CD4-positive, alpha-beta T cell (primary cell): Measurements from ENCODE around the gene CEP135. TPM values are rescaled to one million over a fixed set of nuclear protein-coding genes. Genes with fewer than 3 reads are reported as not detected.

ENCODE experiments used
- ATAC-seq: fragments of 200-7000 bp; cut with Tn5 transposase; one replicate; pipeline ENCODE4 v1.10.0; 2022; ENCODE audit warnings: mild to moderate bottlenecking; ENCODE audit not compliant: poor library complexity
- CTCF ChIA-PET: fragments of 350-600 bp; sonication (Branson Sonifier 250); formaldehyde crosslinking; loops from one replicate; lab custom pipeline; 2021; ENCODE audit warnings: antibody characterized with exemption, inconsistent platforms; lab: Charles Lee
- POLR2A ChIA-PET: fragments of 350-600 bp; sonication (Branson Sonifier 250); formaldehyde crosslinking; loops from one replicate; lab custom pipeline; 2021; ENCODE audit warnings: antibody characterized with exemption, inconsistent platforms; lab: Charles Lee
- DNase-seq, 14 experiments: peaks; one replicate each; pipeline ENCODE4 v3.0.0-alpha.2; 2013 to 2020; ENCODE audit warnings: mixed read lengths in 2 of 14
- H3K27ac ChIP-seq, 2 donors: one replicate each; pipeline versions ENCODE4 v1.5.1 to v1.7.0; 2013; ENCODE audit warnings: low read length in 2 of 2, low read depth in 1 of 2, mild to moderate bottlenecking in 1 of 2
- H3K27me3 ChIP-seq, 2 experiments: 1 replicate in 1 of 2; 2 replicates in 1 of 2; pipeline versions ENCODE4 v1.6.1 to v1.7.0; 2013; ENCODE audit warnings: low read length in 2 of 2, control low read depth in 1 of 2, mild to moderate bottlenecking in 1 of 2, moderate library complexity in 1 of 2; ENCODE audit not compliant: insufficient read depth in 2 of 2, control insufficient read depth in 1 of 2
- H3K36me3 ChIP-seq: one replicate; pipeline ENCODE4 v1.6.1; 2013; ENCODE audit warnings: low read length, control low read depth; ENCODE audit not compliant: insufficient read depth
- H3K4me1 ChIP-seq: one replicate; pipeline ENCODE4 v1.6.1; 2013; ENCODE audit warnings: low read length, control low read depth; ENCODE audit not compliant: insufficient read depth
- H3K4me3 ChIP-seq: one replicate; pipeline ENCODE4 v1.5.1; 2013; ENCODE audit warnings: mild to moderate bottlenecking, low read length, moderate library complexity
- H3K9me3 ChIP-seq, 2 experiments: 1 replicate in 1 of 2; 2 replicates in 1 of 2; pipeline versions ENCODE4 v1.6.1 to v1.7.0; 2013; ENCODE audit warnings: low read length in 2 of 2, mild to moderate bottlenecking in 2 of 2, control low read depth in 1 of 2, moderate library complexity in 1 of 2; ENCODE audit not compliant: control insufficient read depth in 1 of 2, insufficient read depth in 1 of 2
- H3K27ac Mint-ChIP-seq: one replicate; pipeline ENCODE4 v1.8.0; 2020; ENCODE audit warnings: mixed read lengths
- H3K27me3 Mint-ChIP-seq: one replicate; pipeline ENCODE4 v1.8.0; 2021; ENCODE audit warnings: mixed read lengths
- H3K36me3 Mint-ChIP-seq: one replicate; pipeline ENCODE4 v1.8.0; 2021; ENCODE audit warnings: low read depth, mixed read lengths
- H3K4me1 Mint-ChIP-seq: one replicate; pipeline ENCODE4 v1.8.0; 2021; ENCODE audit warnings: low read depth, mixed read lengths
- H3K4me3 Mint-ChIP-seq: one replicate; pipeline ENCODE4 v1.8.0; 2020; ENCODE audit warnings: mild to moderate bottlenecking, mixed read lengths
- H3K9me3 Mint-ChIP-seq: one replicate; pipeline ENCODE4 v1.8.0; 2020; ENCODE audit warnings: mixed read lengths
- intact Hi-C, 2 experiments: fragments of 100-400 bp; cut with DNase I in 1 of 2; cut with micrococcal nuclease in 1 of 2; formaldehyde crosslinking; loops; one replicate each; pipeline versions ENCODE4 v1.15.1 to v1.9.0; 2023 to 2025; cut with DNase I, micrococcal nuclease
- total RNA-seq, 174 experiments: library from RNA in 2 of 174; stranded (reverse) in 2 of 174; gene quantifications; one replicate each; pipeline ENCODE4 v1.2.3 and lab custom pipeline; 2021 to 2026
- TF ChIP-seq, protein P1 (sequence below): fragments of 200-600 bp; IDR thresholded peaks from one replicate; pipeline ENCODE4 v1.8.0; 2022; ENCODE audit warnings: antibody characterized with exemption, mild to moderate bottlenecking

Gene CEP135
- total RNA-seq, 2 experiments from 2014 or later, result 19.6 to 21.0 TPM

GRCh38 chr4:56055991-56056390 lies 107.2 kb downstream of the CEP135 start:
- no peaks in the 10 kb centered on the region for H3K9me3 ChIP-seq
- ChIA-PET CTCF (no interaction called here), POLR2A (no interaction called here)
- DNase-seq (no peak), ATAC-seq (no peak)
- intact Hi-C loops, result no loop called here
- TF ChIP-seq, protein P1, sequence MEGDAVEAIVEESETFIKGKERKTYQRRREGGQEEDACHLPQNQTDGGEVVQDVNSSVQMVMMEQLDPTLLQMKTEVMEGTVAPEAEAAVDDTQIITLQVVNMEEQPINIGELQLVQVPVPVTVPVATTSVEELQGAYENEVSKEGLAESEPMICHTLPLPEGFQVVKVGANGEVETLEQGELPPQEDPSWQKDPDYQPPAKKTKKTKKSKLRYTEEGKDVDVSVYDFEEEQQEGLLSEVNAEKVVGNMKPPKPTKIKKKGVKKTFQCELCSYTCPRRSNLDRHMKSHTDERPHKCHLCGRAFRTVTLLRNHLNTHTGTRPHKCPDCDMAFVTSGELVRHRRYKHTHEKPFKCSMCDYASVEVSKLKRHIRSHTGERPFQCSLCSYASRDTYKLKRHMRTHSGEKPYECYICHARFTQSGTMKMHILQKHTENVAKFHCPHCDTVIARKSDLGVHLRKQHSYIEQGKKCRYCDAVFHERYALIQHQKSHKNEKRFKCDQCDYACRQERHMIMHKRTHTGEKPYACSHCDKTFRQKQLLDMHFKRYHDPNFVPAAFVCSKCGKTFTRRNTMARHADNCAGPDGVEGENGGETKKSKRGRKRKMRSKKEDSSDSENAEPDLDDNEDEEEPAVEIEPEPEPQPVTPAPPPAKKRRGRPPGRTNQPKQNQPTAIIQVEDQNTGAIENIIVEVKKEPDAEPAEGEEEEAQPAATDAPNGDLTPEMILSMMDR, result no peak
- Mint-ChIP-seq H3K36me3 (no peaks in the 10 kb centered on the region), H3K9me3 (no peaks in the 10 kb centered on the region), H3K27ac (no peak overlapping the region), H3K27me3 (peaks cover 54% of the 10 kb centered on the region), H3K4me3 (no peak overlapping the region), H3K4me1 (no peaks in the 10 kb centered on the region)
- no peak overlapping the region for H3K4me3 ChIP-seq
- H3K36me3 ChIP-seq, result no peaks in the 10 kb centered on the region
- H3K4me1 ChIP-seq, result no peaks in the 10 kb centered on the region
- H3K27me3 ChIP-seq, result peaks cover 11 to 27% of the 10 kb centered on the region in 2 experiments
- H3K27ac ChIP-seq, result no peak overlapping the region

DNA sequence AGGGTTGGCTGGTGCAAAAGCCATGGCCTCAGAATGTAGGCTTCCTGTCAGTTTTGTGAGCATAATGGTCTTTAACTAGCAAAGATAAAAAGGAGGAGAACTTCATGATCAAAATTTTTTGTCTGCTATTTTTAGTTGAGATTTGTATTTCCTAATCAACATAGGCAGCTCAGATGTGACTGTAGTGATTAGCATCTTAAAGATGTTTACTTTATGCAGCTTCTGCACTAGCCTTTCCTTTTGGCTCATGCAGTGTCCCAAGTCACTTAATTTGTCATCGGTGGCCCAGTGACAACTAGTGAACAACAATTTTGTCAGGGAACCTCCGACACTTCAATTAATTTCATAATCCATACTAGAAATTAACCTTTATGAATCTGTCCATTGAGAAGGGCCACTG lies 109.8 kb downstream of the CEP135 start:
- Mint-ChIP-seq H3K4me1 (no peaks in the 10 kb centered on the region), H3K36me3 (no peaks in the 10 kb centered on the region), H3K27ac (no peak overlapping the region), H3K27me3 (peaks cover 39% of the 10 kb centered on the region), H3K4me3 (no peak overlapping the region), H3K9me3 (no peaks in the 10 kb centered on the region)
- ATAC-seq (no peak), DNase-seq (no peak)
- intact Hi-C loops, result no loop called here
- Histone ChIP-seq H3K36me3 (no peaks in the 10 kb centered on the region), H3K4me1 (no peaks in the 10 kb centered on the region), H3K27ac (no peak overlapping the region), H3K4me3 (no peak overlapping the region), H3K9me3 (no peaks in the 10 kb centered on the region), H3K27me3 (peaks cover 2 to 12% of the 10 kb centered on the region in 2 experiments)
- TF ChIP-seq, protein P1, result no peak
- ChIA-PET CTCF (no interaction called here), POLR2A (no interaction called here)

DNA sequence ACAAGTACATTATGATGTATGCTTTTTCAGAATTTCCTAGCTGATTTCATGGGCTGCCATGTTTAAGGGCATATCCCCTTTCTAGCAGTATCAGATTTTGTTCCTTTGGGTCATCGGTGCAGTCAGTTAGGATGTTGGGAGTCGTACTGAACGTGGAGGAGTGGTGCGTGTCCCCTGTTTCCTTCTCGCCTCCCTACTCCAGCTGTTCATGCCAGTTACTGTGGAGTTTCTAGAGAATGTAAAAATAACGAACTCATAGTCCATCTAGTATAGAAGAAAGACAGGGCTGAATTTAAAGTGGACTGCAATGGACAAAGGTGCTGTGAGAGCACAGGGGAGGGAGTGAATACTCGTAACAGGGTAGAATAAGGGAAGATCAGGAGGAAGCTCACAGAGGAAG lies 111.3 kb downstream of the CEP135 start:
- CTCF ChIA-PET, result no interaction called here
- H3K27me3 Mint-ChIP-seq, result peaks cover 41% of the 10 kb centered on the region
- H3K9me3 ChIP-seq, result no peaks in the 10 kb centered on the region

More for the DNA sequence above, 111.3 kb downstream of the CEP135 start:
- H3K4me1 ChIP-seq, result no peaks in the 10 kb centered on the region
- Mint-ChIP-seq H3K36me3 (no peaks in the 10 kb centered on the region), H3K27ac (no peak overlapping the region), H3K9me3 (no peaks in the 10 kb centered on the region), H3K4me3 (no peak overlapping the region), H3K4me1 (no peaks in the 10 kb centered on the region)
- DNase-seq, result no peak
- intact Hi-C loops, result no loop called here
- POLR2A ChIA-PET, result no interaction called here
- no peak for ATAC-seq
- TF ChIP-seq, protein P1, result no peak
- peaks cover 2 to 8% of the 10 kb centered on the region in 2 experiments for H3K27me3 ChIP-seq
- no peaks in the 10 kb centered on the region for H3K36me3 ChIP-seq
- H3K4me3 ChIP-seq, result no peak overlapping the region
- no peak overlapping the region for H3K27ac ChIP-seq
